Prostate gland (tissue), 2 donors: ENCODE measurements around the gene SMARCA1.

Experiments used
- POLR2A ChIP-seq: fragments of 450-650 bp; IDR thresholded peaks from one replicate; pipeline ENCODE4 v1.6.1; 2016; ENCODE audit warnings: antibody characterized with exemption, mild to moderate bottlenecking
- POLR2AphosphoS5 ChIP-seq: sonication (generic); formaldehyde crosslinking; IDR thresholded peaks from one replicate; pipeline ENCODE4 v1.6.1; 2017; ENCODE audit warnings: antibody characterized with exemption
- TF ChIP-seq, protein P1 (sequence below), 4 experiments: fragments of 200-600 bp in 2 of 4; fragments of 450-650 bp in 2 of 4; sonication (generic) in 2 of 4; IDR thresholded peaks; 1 replicate in 3 of 4; 2 replicates in 1 of 4; pipeline ENCODE4 v1.5.1; 2016 to 2019; ENCODE audit warnings: antibody characterized with exemption in 4 of 4, mild to moderate bottlenecking in 2 of 4, moderate library complexity in 2 of 4

- TF ChIP-seq, protein P1, sequence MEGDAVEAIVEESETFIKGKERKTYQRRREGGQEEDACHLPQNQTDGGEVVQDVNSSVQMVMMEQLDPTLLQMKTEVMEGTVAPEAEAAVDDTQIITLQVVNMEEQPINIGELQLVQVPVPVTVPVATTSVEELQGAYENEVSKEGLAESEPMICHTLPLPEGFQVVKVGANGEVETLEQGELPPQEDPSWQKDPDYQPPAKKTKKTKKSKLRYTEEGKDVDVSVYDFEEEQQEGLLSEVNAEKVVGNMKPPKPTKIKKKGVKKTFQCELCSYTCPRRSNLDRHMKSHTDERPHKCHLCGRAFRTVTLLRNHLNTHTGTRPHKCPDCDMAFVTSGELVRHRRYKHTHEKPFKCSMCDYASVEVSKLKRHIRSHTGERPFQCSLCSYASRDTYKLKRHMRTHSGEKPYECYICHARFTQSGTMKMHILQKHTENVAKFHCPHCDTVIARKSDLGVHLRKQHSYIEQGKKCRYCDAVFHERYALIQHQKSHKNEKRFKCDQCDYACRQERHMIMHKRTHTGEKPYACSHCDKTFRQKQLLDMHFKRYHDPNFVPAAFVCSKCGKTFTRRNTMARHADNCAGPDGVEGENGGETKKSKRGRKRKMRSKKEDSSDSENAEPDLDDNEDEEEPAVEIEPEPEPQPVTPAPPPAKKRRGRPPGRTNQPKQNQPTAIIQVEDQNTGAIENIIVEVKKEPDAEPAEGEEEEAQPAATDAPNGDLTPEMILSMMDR (IDR thresholded peaks at IDR 0.05), result no peak
- TF ChIP-seq POLR2A, result no peak
- TF ChIP-seq POLR2AphosphoS5, result no peak
Observed at GRCh38 chrX:129529685-129530281, 6.5 kb upstream of the SMARCA1 start.
